GM18507 (cell line): ENCODE data around the gene KRT40.
A peak's percentile ranks its signal among the peaks of the same experiment; 100 is the strongest.
"Not testable (repeated sequence)": the region's sequence is repeated elsewhere in the genome, so short reads cannot be mapped to it uniquely, and the experiment has no call there.

ENCODE experiments used
- DNase-seq: peaks from one replicate; pipeline ENCODE4 v3.0.0; 2011; ENCODE audit warnings: low read depth; ENCODE audit not compliant: insufficient read length; ENCODE audit errors: extremely low spot score
- FAIRE-seq: peaks from 2 replicates; lab custom pipeline; 2011; peaks lifted over from hg19 to GRCh38; lab: Jason Lieb, UNC

The KRT40 gene

DNA sequence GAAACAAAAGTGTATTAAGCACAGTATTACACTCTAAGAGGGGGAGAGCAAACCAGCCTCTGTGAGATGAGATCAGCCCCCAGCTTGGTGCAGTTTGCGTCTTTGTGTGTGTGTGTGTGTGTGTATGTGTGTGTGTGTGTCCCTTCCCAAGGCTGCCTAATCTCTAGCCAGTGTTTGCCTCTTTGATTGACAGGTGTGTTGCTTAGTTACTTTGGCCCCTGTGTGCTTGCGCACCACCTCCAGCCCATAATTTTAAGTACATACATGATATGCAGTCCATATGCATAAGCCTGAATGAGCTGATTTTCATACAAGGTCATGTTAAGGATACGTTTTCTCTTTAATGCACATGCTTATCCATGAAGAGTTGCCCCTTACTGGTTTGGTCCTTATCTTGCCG lies 17.7 kb upstream of the KRT40 start:
- no peak for FAIRE-seq

DNA sequence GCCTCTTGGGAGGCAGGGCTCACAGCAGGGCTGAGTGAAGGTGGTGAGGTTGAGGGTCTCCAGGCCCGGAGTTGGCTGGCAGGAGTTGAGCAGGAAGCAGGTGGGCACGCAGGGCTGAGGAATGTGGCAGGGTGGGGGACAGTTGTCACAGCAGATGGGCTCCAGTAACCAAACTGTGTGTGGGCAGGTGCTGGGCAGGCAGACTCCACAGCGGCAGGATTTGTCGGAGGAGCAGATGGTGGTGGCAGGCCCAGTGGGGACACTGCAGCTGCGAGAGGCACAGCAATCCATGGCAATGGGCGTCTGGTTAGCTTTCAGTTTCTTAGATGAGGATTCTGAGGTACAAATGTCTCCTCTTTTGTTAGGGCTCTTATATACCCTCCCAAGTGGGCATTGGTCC lies 15.4 kb upstream of the KRT40 start, which contains the start of gene KRTAP3-2:
Gene KRTAP3-2, minus strand, starts transcription at position 344 of the 400 bp plus-strand sequence. Its CDS starts 53 bp downstream, at position 291.
- FAIRE-seq = not testable (repeated sequence)

More for the DNA sequence above, 17.7 kb upstream of the KRT40 start:
- no peak for DNase-seq

DNA sequence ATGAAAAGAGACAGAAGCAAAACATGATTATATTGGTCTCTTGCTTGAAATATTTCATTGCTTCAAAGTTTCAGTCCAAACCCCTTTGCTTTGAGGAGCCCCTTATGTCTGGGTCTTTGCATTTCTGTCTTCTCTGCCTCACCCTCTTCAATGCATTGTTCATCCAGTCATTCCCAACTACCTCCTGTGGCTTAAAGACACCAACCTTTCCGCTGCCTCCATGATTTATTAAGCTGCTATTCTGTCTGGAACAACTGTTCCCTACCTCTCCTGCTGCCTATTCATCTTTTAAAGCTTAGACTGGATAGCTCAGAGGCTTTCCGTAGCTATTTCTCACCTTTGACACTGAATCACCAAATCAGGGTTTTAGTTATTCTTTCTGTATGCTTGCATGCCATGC lies 13.2 kb upstream of the KRT40 start:
- no peak for DNase-seq
- FAIRE-seq = no peak

More for the DNA sequence above, 15.4 kb upstream of the KRT40 start, which contains the start of gene KRTAP3-2:
- DNase-seq = not testable (repeated sequence)

DNA sequence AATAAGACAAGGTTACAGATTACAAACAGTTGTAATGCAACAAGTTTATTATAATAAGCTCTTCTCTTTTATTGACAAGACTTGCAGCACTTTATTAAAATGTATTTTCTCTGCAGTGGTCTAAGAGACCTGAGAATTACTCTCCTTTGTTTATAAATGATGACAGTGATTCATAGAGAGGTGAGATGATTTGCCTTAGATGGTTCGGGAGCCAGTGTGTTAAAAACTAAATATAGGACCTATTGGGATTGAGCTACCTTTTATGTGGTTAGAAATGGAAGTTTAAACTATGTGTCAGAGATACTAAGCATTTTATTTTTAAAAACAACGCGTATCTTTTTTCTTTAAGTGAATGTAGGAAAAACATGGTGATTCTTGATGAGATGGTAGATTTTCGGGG lies 12.7 kb upstream of the KRT40 start:
- no peak for DNase-seq
- FAIRE-seq = no peak

DNA sequence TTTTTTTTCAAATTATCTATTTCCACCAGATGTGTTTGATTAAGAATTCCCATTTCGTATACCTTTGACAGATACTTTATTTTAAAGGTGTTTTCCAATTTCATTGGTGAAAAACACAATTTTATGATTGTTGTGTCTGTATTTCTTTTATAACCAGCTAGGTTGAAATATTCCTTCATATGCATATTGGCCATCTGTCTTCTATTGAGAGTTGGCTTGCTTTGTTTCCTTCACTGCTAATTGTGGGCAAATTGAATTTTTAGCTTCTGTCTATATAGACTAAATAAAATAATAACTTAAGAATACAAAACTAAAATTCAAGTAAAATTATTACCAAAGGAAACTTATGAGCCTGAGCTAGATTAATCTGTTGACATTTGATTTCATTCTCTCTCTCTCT lies 11.0 kb upstream of the KRT40 start:
- DNase-seq (no peak), FAIRE-seq (no peak)

DNA sequence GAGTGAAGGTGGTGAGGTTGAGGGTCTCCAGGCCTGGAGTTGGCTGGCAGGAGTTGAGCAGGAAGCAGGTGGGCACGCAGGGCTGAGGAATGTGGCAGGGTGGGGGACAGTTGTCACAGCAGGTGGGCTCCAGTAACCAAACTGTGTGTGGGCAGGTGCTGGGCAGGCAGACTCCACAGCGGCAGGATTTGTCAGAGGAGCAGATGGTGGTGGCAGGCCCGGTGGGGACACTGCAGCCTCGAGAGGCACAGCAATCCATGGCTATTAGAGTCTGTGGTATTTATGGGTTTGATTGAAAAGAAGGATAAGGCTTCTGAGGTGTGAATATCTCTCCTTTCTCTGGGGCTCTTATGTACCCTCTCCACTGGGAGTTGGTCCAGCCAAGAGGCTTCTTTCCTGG lies 9.7 kb upstream of the KRT40 start, which contains the start of gene KRTAP3-3:
Gene KRTAP3-3, minus strand, starts transcription at position 326 of the 400 bp plus-strand sequence. Its CDS starts 67 bp downstream, at position 259.
- FAIRE-seq (no peak), DNase-seq (no peak)

DNA sequence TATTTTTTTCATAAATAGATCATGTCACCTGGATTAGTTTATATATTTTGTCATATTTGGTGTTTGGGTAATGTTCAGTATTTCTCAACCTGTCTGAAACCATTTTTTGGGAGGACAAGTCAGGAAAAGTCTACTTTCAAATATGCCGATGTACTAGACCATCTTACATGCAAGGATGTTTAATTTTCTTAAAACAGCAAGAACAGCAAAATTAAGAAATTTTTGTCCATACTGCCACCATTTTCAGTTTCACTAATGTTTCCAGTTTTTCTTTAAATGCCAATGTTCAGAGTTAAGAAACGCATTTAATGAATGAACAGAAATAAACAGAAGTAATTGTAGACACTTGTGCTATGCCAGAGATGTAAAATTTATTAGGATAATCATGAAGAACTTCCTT lies 9.0 kb upstream of the KRT40 start:
- FAIRE-seq = no peak
- DNase-seq = no peak

DNA sequence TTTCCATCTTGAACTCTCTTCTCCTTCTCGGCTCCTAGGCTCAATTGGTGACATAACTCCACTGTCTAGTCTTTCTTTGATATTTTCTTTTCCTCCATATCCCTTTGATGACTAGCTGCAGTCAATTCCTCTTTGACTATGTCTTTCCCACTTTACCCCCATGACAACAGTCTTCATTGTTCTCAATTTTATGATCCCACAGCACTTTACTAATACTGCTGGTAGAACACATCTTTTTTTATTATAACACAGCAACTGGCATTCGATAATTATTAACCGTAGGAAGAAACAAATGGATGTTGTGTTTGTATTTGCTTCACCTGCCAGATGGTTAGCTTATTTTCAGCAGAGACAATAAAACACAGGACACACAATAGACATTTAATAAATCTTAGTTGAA lies 8.5 kb upstream of the KRT40 start:
- FAIRE-seq = no peak
- DNase-seq = no peak

DNA sequence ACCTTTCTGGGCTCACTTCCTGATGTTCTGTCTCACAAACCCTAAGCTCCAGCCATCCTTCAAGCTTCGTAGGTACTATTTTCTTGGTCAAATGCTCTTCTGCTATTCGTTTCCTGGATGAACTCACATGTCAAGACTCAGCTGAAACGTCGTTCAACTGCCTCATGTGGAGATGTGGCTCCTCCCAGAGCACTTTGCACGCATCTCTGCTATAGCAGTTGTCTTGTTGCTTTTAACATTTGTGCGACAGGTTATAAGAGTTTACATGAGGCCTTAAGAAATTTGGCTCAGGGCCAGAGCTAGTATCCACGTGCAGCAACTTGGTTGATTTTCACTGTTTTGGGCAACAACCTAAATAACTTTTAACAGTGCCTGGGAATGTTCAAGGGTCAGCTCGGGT lies 2.8 kb upstream of the KRT40 start:
- DNase-seq = no peak
- FAIRE-seq = no peak

DNA sequence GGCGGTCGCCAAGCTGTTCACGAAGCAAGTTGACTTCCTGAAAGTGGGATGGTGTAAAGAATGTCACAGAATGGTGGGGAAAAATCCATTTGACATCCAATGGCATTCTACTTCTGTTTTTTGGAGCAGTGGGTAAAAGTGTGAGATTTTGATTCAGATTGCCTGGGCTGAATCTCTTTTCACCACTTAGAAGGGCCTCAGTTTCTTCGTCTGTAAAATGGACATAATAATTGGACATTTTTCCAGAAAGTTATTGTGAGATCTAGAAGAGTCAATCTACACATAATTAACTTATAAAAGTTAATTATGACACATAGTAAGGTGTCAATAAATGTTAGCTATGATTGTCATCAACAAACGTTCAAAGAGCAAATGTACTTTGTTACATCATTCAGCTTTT lies 3.0 kb downstream of the KRT40 start:
- DNase-seq = no peak
- no peak for FAIRE-seq

DNA sequence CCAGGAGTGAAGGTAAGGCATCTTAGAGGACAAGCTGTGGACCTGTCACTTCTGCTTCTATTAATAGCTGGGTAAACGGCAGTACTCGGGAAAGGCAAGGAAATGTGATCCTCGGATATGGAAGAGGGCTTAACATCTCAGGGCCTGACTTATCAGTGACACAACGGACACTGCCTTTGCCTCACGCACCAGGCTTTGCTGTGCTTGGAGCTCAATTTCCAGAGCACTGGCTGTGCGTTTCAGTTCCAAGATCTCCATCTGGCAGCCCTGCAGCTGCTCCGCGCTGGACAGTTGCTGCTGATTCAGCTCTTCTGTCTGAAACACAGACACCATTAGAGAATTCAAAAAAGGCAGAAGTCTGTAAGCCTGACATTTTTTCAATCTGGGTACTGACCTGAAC lies 3.5 kb downstream of the KRT40 start:
- DNase-seq = no peak
- no peak for FAIRE-seq

DNA sequence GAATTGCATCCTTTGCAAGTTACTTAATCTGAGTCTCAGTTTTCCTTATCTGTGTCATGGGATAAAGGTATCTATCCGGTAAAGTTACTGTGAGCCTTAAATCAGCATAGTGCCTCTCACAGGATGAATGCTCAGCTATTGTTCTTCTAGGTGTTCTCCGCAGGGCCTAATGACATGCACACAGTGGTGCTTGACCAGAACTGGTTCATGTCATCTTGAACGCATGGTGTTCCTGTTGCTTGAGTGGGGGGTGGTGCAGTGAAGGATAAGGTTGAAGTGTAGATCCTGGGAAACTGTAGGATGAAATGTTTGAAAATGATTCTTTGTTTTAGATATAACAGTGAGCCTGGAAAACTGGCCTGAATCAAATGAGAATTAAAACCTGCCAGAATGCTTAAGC lies 4.0 kb downstream of the KRT40 start:
- no peak for FAIRE-seq

DNA sequence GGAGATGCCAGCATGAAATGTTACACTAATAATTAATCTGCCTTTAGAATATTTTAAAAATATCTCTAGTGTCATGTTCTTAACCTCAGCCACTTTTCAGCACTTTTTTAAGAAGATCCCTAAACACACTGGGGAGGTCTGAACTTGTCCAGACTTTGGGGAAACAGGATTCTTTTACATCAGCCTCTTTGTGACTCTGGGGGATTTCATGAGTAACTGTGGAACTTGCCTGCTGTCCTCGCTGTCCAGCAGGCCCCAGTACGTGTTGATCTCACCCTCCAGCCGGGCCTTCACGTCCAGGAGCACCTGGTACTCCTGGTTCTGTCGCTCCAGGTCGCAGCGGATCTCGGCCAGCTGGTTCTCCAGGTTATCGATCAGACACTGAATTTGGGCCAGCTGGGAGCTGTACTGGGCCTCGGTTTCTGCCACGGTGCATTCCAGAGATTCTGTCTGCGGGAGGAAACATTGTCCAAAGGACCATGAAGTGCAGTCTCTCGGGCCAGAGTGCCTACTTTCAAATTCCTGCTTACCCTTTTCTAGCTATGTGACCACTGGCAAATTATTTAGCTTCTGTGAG lies 5.5 kb downstream of the KRT40 start:
- FAIRE-seq = no peak
- DNase-seq = no peak

More for the DNA sequence above, 4.0 kb downstream of the KRT40 start:
- DNase-seq = no peak

DNA sequence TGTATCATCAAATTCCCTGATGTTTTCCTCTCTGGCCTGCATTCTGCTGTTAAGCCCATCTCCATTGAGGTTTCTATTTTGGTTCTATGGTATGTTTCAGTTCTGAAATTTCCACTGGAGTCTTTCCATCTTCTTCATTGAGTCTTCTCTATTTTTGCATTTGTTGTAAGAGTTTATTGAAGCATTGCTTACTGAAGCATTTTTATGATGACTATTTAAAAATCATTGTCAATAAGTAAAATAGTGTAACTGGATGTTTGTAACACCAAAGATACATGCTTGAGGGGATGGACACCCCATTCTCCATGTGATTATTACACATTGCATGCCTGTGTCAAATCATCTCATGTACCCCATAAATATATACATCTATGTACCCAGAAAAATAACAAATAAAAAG lies 8.6 kb downstream of the KRT40 start:
- FAIRE-seq (no peak), DNase-seq (no peak)

DNA sequence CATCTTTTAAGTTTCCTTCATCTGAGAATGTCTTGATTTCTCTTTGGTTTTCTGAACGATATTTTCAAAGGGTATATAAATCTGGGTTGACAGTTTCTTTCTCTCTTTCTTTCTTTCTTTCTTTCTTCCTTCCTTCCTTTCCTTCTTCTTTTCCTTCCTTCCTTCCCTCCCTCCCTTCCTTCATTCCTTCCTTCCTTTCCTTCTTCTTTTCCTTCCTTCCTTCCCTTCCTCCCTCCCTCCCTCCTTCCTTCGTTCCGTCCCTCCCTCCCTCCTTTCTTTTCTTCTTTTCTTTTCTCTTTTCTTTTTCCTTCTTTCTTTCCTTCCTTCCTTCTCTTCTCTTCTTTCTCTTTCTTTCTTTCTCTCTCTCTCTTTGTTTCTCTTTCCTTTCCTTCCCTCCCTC lies 9.8 kb downstream of the KRT40 start:
- FAIRE-seq = no peak
- DNase-seq = no peak

DNA sequence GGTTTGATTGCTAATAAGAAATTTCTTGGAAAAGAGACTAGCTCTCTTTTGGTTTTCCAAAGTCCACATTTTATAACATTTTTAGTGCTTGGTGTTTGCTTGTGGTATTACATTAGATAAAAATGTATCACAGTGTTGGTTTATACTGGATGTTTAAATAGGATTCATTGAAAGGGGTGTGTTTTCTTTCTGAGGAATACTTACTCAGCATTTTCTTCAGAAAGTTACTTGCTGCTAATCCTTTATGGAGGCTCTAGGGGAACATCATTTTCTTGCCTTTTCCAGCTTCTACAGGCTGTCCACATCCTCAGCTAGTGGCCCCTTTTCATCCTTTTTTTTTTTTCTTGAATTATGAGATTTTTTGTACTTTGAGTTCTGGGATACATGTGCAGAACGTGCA lies 16.5 kb downstream of the KRT40 start:
- DNase-seq (no peak), FAIRE-seq (no peak)

DNA sequence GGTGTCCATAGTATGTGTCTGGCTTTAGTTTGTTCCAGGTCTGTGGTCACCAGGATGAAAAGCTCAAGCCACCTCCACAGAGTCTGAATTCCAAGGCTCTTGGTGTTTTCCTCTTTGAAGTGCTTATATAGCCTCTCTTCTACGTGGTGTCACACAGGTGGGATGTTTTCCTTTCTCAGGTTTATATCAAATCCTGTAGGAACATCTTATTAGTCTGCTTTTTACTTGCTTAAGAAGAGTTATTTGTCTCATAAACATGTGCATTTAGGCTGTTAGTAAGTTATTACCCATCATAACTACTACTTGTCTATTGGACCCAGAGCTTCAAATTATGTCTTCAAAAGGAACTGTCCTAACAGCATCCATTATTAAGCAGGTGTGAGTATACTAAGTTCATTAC lies 17.3 kb downstream of the KRT40 start, which contains the start of gene KRT39:
Gene KRT39, minus strand, starts transcription at position 101 of the 400 bp plus-strand sequence. Its CDS starts 92 bp downstream, at position 9.
- no peak for FAIRE-seq
- DNase-seq = no peak

DNA sequence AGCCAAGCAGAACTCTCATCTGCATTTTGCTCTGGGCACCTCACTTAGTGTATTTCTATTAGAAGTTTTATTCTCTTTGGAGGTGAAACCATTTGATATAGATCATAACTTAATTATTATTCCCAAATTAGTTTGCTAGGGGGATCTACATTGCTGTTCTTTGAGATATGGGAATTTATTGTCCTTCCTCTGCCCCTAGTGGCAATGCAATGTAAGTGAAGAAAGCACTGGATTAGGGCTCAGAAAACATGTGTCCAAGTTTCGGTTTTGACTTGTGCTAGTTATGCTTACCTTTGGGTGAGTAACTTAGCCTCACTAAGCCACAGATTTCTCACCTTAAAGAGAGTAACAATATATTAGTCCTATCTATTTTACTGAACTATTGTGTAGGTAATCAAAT lies 20.3 kb downstream of the KRT40 start:
- DNase-seq = no peak
- FAIRE-seq = peak; percentile 70

DNA sequence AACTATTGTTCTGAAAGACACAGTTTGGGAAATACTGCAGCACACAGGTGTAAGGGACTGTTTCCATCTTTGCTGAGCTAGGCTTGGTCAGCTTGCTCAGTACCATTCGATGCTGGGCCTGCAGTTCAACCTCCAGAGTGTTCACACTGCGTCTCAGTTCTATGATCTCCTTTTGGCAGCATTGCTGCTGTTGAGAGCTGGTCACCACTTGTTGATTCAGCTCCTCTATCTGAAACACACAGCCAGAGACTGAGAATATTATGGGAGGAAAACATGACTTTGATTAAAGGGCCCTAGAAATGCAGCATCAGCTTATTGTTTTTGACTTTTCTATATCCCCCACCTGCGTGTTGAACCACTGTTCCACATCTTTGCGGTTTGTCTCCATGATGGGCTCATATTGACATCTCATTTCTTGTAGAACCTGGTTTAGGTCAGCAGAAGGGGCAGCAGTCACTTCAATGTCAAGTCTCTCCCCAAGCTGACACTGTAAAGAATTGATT lies 22.0 kb downstream of the KRT40 start:
- FAIRE-seq (no peak), DNase-seq (no peak)

DNA sequence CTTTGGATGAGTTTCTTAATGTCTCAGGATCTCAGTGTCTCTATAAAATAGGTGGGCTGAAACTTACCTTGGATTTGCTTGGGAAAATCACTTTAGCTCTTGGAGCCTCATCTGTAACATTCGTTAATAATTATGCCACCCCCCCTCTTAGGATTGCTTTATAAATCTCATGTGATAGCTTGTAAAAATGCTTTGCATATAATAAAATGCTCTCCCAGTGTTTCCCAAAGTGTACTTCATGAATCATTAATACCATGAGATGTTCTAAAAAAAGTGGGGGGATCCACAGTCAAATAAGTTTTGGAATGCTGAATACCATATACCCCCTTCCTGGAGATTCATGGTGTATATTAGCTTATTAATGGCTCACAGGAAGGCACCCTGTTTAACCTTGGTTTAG lies 22.5 kb downstream of the KRT40 start:
- DNase-seq = no peak
- no peak for FAIRE-seq

DNA sequence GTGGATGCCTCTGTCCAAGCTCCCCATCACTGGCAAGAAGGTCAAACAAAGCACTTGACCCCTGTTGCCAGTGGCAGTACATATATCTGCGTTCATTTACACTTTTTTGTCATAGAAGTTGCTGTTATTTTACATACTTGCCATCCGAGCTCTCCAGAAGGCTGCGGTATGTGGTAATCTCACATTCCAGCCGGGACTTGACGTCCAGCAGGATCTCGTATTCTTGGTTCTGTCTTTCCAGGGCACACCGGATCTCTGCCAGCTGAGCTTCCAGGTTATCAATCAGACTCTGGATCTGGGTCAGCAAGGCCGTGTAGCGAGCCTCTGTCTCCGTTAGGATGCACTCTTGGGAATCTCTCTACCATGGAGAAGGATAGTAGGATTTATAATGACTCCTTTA lies 24.0 kb downstream of the KRT40 start:
- no peak for FAIRE-seq
- DNase-seq = no peak
